Transverse colon (tissue), 4 donors: ENCODE results near the gene AQP9. TPM values are rescaled to one million over a fixed set of nuclear protein-coding genes. Genes with fewer than 3 reads are reported as not detected.
"Not testable (repeated sequence)": the region's sequence is repeated elsewhere in the genome, so short reads cannot be mapped to it uniquely, and the experiment has no call there.

ENCODE experiments used
- DNase-seq: peaks from one replicate; pipeline ENCODE4 v3.0.0-alpha.2; 2019
- H3K27ac ChIP-seq, 4 donors: fragments of 200-600 bp; sonication (generic); 2 replicates each; pipeline ENCODE4 v1.5.1; 2016 to 2018; ENCODE audit warnings: inconsistent platforms in 4 of 4
- H3K27me3 ChIP-seq: fragments of 200-600 bp; sonication (generic); 2 replicates; pipeline ENCODE4 v1.5.1; 2017; ENCODE audit warnings: inconsistent platforms
- H3K36me3 ChIP-seq, 4 donors: fragments of 200-600 bp; sonication (generic); 2 replicates each; pipeline ENCODE4 v1.5.1; 2017 to 2019; ENCODE audit warnings: inconsistent platforms in 4 of 4
- H3K4me1 ChIP-seq, 4 donors: fragments of 200-600 bp; sonication (generic); 2 replicates each; pipeline ENCODE4 v1.5.1; 2017 to 2020; ENCODE audit warnings: inconsistent platforms in 4 of 4
- H3K4me3 ChIP-seq, 4 donors: fragments of 200-600 bp; sonication (generic); 1 replicate in 1 of 4; 2 replicates in 3 of 4; pipeline versions ENCODE4 v1.5.1 to v1.6.1; 2017 to 2019; ENCODE audit warnings: inconsistent platforms in 4 of 4
- H3K9me3 ChIP-seq, 2 donors: fragments of 200-600 bp; sonication (generic); 2 replicates each; pipeline ENCODE4 v1.5.1; 2017 to 2019; ENCODE audit warnings: inconsistent platforms in 2 of 2
- EP300 ChIP-seq: sonication (generic); formaldehyde crosslinking; IDR thresholded peaks from one replicate; pipeline ENCODE4 v1.6.1; 2017; ENCODE audit warnings: antibody characterized with exemption, low read depth
- POLR2A ChIP-seq: fragments of 450-650 bp; IDR thresholded peaks from one replicate; pipeline ENCODE4 v1.6.1; 2016; ENCODE audit warnings: antibody characterized with exemption, mild to moderate bottlenecking, moderate library complexity
- POLR2AphosphoS5 ChIP-seq, 3 donors: sonication (generic); formaldehyde crosslinking; IDR thresholded peaks; one replicate each; pipeline ENCODE4 v1.6.1; 2016; ENCODE audit warnings: antibody characterized with exemption in 3 of 3
- WGBS, 2 donors: methylation state at CpG; one replicate each; pipeline ENCODE4 v1.1.5; 2018; ENCODE audit warnings: low coverage in 1 of 2; 5-methylcytosine and 5-hydroxymethylcytosine counted together
- in situ Hi-C, 4 donors: fragments of 200-750 bp; cut with MboI; loops; one replicate each; pipeline versions ENCODE4 v1.15.0 to v1.15.1; 2017; ENCODE audit warnings: low sequenced_read_pairs in 3 of 4, low pct_ligation_motif_present in 1 of 4, low pct_unique_long_range_greater_than_20kb in 1 of 4
- intact Hi-C: fragments of 100-400 bp; cut with DNase I; formaldehyde crosslinking; loops from one replicate; pipeline ENCODE4 v1.15.1; 2023; ENCODE audit warnings: low total_unique reads
- total RNA-seq, 4 donors: library from RNA; depleted of rRNA; stranded (reverse); fragments of >200 nt; gene quantifications; one replicate each; pipeline ENCODE4 v1.1.0, GENCODE V29; 2016
- TF ChIP-seq, protein P1 (sequence below), 5 experiments: fragments of 200-600 bp in 3 of 5; fragments of 450-650 bp in 2 of 5; sonication (generic) in 3 of 5; IDR thresholded peaks; 1 replicate in 2 of 5; 2 replicates in 3 of 5; pipeline ENCODE4 v1.5.1; 2016 to 2017; ENCODE audit warnings: antibody characterized with exemption in 5 of 5, inconsistent platforms in 3 of 5, mild to moderate bottlenecking in 2 of 5, moderate library complexity in 1 of 5

Gene AQP9
- total RNA-seq, 4 donors from 2014 or later: 0.14 to 0.32 TPM; not detected in 2

DNA sequence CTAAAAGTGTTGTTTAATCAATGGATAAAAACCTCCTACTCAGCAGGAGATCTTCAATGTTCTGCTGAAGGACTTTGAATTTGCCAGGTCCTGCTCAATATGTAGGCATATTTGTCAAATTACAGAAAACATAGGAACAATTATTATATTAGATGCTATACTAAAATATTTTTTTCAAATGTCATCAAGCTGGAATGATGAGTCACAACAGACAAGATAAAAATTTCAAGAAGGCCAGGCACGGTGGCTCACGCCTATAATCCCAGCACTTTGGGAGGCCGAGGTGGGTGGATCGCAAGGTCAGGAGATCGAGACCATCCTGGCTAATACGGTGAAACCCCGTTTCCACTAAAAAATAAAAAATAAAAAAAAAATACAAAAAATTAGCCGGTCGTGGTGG lies 68.0 kb downstream of the AQP9 start:
- in situ Hi-C loops (no loop called here), intact Hi-C loops (no loop called here)
- H3K4me1 ChIP-seq: no peaks in the 10 kb centered on the region
- 91 to 92% methylated on average over 9 of the region's 9 CpGs for WGBS, 2 donors
- TF ChIP-seq POLR2A (no peak), POLR2AphosphoS5 (IDR thresholded peaks at IDR 0.05) (no peak), EP300 (no peak)
- TF ChIP-seq, protein P1, sequence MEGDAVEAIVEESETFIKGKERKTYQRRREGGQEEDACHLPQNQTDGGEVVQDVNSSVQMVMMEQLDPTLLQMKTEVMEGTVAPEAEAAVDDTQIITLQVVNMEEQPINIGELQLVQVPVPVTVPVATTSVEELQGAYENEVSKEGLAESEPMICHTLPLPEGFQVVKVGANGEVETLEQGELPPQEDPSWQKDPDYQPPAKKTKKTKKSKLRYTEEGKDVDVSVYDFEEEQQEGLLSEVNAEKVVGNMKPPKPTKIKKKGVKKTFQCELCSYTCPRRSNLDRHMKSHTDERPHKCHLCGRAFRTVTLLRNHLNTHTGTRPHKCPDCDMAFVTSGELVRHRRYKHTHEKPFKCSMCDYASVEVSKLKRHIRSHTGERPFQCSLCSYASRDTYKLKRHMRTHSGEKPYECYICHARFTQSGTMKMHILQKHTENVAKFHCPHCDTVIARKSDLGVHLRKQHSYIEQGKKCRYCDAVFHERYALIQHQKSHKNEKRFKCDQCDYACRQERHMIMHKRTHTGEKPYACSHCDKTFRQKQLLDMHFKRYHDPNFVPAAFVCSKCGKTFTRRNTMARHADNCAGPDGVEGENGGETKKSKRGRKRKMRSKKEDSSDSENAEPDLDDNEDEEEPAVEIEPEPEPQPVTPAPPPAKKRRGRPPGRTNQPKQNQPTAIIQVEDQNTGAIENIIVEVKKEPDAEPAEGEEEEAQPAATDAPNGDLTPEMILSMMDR (IDR thresholded peaks at IDR 0.05): no peak
- no peak for DNase-seq
- no peak overlapping the region for H3K4me3 ChIP-seq
- H3K36me3 ChIP-seq: no peaks in the 10 kb centered on the region
- no peak overlapping the region for H3K27ac ChIP-seq
- no peaks in the 10 kb centered on the region for H3K9me3 ChIP-seq
- H3K27me3 ChIP-seq: no peaks in the 10 kb centered on the region

DNA sequence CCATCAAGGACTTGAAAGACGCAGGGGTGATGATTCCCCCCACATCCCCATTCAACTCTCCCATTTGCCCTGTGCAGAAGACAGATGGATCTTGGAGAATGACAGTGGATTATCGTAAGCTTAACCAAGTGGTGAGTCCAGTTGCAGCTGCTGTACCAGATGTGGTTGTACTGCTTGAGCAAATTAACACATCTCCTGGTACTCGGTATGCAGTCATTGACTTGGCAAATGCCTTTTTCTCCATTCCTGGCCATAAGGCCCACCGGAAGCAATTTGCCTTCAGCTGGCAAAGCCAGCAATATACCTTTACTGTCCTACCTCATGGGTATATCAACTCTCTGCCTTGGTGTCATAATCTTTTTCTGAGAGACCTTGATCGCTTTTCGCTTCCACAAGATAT lies 70.0 kb downstream of the AQP9 start:
- intact Hi-C loops, H3K4me1 ChIP-seq, H3K27me3 ChIP-seq, in situ Hi-C loops, H3K27ac ChIP-seq, H3K36me3 ChIP-seq, H3K4me3 ChIP-seq, H3K9me3 ChIP-seq, DNase-seq: not testable (repeated sequence)
- 92 to 95% methylated on average over 4 to 6 of the region's 6 CpGs for WGBS, 2 donors

DNA sequence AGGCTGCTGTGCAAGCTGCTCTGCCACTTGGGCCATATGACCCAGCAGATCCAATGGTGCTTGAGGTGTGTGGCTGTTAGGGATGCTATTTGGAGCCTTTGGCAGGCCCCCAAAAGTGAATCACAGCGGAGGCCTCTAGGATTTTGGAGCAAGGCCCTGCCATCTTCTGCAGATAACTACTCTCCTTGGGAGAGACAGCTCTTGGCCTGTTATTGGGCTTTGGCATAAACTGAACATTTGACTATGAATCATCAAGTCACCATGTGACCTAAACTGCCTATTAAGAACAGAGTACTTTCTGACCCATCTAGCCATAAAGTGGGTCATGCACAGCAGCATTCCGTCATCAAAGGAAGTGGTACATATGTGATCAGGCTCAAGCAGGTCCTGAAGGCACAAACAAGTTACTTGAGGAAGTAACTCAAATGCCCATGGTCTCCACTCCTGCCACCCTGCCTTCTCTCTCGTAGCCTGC lies 70.9 kb downstream of the AQP9 start:
- H3K4me3 ChIP-seq, H3K4me1 ChIP-seq, H3K27ac ChIP-seq, H3K9me3 ChIP-seq, H3K36me3 ChIP-seq, intact Hi-C loops, H3K27me3 ChIP-seq, in situ Hi-C loops, DNase-seq: not testable (repeated sequence)
- 86% methylated on average over 3 of the region's 3 CpGs; no CpG with 5 or more reads in 1 of the 2 donors for WGBS, 2 donors

DNA sequence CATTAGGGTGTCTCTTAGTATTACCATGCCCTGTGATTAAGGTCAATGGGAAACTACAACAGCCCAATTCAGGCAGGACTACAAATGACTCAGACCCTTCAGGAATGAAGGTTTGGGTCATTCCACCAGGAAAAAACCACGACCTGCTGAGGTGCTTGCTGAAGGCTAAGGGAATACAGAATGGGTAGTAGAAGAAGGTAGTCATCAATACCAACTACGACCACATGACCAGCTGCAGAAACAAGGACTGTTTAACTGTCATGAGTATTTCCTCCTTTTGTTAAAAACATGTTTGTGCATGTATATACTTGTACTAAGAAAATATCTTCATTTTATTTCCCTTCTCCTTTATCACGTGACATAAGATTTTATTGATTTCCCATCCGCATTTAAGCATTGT lies 71.8 kb downstream of the AQP9 start:
- in situ Hi-C loops, H3K9me3 ChIP-seq, H3K27me3 ChIP-seq, DNase-seq, H3K36me3 ChIP-seq, H3K27ac ChIP-seq, intact Hi-C loops, H3K4me3 ChIP-seq, H3K4me1 ChIP-seq: not testable (repeated sequence)
- WGBS, 2 donors: 79 to 100% methylated on average over 1 to 4 of the region's 4 CpGs

DNA sequence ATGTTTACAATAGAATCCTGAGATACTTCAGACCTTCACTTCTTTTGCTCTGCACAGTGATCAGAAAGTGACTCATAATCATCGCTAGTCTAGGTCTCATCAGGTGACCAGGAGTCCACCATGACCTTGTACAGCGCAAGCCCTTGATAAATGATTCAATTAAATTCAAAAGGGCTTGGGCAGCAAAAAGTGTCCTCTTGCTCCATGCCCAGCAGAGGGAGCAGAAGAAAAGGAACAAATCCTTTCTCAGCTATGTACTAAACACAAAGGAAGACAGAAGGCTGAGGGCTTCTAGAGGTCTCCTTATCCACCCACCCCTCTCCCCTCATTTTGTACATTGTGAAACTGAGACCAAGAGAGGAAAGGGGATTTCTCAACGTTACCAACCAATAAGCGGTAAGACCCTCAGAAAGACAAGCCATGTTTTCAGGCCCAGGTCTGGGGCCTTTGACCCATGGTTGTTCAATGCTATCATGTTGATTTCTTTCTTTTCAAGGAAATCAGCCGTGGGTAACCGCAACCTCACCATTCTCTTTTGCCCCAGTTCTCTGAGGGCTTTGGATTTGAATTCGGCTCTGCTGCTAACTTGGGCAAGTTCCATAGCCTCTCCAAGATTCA lies 74.8 kb downstream of the AQP9 start:
- Histone ChIP-seq H3K9me3 (no peaks in the 10 kb centered on the region), H3K27ac (no peak overlapping the region), H3K27me3 (no peaks in the 10 kb centered on the region), H3K4me3 (no peak overlapping the region), H3K36me3 (no peaks in the 10 kb centered on the region), H3K4me1 (no peaks in the 10 kb centered on the region)
- in situ Hi-C loops (no loop called here), intact Hi-C loops (no loop called here)
- whole genome bisulfite sequencing, 2 donors: 64 to 84% methylated on average over 6 to 7 of the region's 7 CpGs
- no peak for DNase-seq
- TF ChIP-seq POLR2A (no peak), POLR2AphosphoS5 (IDR thresholded peaks at IDR 0.05) (no peak), EP300 (no peak)
- TF ChIP-seq, protein P1 (IDR thresholded peaks at IDR 0.05): peak in 2 of 5 experiments; percentile 27 to 40
